Measurements from ENCODE around the gene PRR36.

PRR36 gene

GRCh38 chr19:7916955-7917266 is 42.7 kb upstream of the PRR36 start:
- Histone ChIP-seq H3K4me1 (ENCODE audit: insufficient read depth, low read length) (peaks cover 33% of the 10 kb centered on the region), H3K4me3 (ENCODE audit: low read length) (peak overlapping the region; percentile 10), H3K36me3 (ENCODE audit: insufficient read depth, low read length) (peaks cover 12% of the 10 kb centered on the region), H3K9me3 (ENCODE audit: low read length) (no peaks in the 10 kb centered on the region), H2AFZ (ENCODE audit: low read depth, low read length) (peak overlapping the region; percentile 9), H3K27me3 (ENCODE audit: insufficient read depth, low read length) (peaks cover 24% of the 10 kb centered on the region)

DNA sequence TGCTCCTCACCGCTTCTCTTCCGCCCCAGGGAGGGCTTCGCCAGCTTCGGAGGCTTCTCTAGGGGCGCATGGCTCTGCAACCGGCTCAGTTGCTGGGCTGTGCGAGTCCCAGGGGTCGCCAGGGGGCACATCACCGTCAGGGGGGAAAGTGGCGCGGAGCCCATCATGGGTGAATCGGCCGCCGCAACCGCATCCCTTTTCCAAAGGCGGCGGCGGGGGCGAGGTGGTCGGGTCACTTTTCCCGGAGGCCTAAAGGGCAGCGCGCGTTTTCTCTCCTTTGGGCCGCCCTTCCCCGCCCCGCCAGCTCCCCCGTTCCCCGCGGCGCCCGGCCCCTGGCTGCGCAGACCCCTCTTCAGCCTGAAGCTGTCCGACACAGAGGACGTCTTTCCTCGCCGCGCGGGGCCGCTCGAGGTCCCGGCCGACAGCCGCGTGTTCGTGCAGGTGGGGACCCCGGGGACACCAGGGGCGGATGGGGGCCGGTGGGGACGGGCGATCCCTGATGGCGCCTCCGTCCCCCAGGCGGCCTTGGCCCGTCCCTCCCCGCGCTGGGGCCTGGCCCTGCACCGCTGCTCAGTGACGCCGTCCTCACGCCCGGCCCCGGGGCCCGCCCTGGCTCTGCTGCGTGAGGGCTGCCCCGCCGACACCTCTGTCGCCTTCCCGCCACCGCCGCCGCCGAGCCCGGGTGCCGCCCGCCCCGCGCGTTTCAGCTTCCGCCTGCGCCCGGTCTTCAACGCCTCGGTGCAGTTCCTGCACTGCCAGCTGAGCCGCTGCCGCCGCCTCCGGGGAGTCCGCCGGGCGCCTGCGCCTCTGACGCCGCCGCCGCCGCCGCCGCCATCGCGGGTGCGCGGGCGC is 42.1 kb upstream of the PRR36 start:
- H3K36me3 ChIP-seq (ENCODE audit: insufficient read depth, low read length): peaks cover 14% of the 10 kb centered on the region
- no peak overlapping the region for H2AFZ ChIP-seq (ENCODE audit: low read depth, low read length)
- H3K4me3 ChIP-seq (ENCODE audit: low read length): peak overlapping the region; percentile 31
- peaks cover 27% of the 10 kb centered on the region for H3K4me1 ChIP-seq (ENCODE audit: insufficient read depth, low read length)
- no peaks in the 10 kb centered on the region for H3K9me3 ChIP-seq (ENCODE audit: low read length)
- peaks cover 24% of the 10 kb centered on the region for H3K27me3 ChIP-seq (ENCODE audit: insufficient read depth, low read length)

GRCh38 chr19:7915250-7916102 is 41.3 kb upstream of the PRR36 start:
- no peaks in the 10 kb centered on the region for H3K9me3 ChIP-seq (ENCODE audit: low read length)
- peaks cover 21% of the 10 kb centered on the region for H3K36me3 ChIP-seq (ENCODE audit: insufficient read depth, low read length)
- H2AFZ ChIP-seq (ENCODE audit: low read depth, low read length): no peak overlapping the region
- peak overlapping the region; percentile 31 for H3K4me3 ChIP-seq (ENCODE audit: low read length)
- H3K27me3 ChIP-seq (ENCODE audit: insufficient read depth, low read length): peaks cover 24% of the 10 kb centered on the region
- peaks cover 23% of the 10 kb centered on the region for H3K4me1 ChIP-seq (ENCODE audit: insufficient read depth, low read length)

- Histone ChIP-seq H3K4me3 (ENCODE audit: low read length) (no peak within 1 kb of the TSS), H3K27me3 (ENCODE audit: insufficient read depth, low read length) (peaks cover 24% of the 10 kb centered on the region), H2AFZ (ENCODE audit: low read depth, low read length) (no peak within 1 kb of the TSS), H3K36me3 (ENCODE audit: insufficient read depth, low read length) (peaks cover 27% of the 10 kb centered on the region), H3K4me1 (ENCODE audit: insufficient read depth, low read length) (peaks cover 19% of the 10 kb centered on the region), H3K9me3 (ENCODE audit: low read length) (no peaks in the 10 kb centered on the region)
Observed at GRCh38 chr19:7914598-7915045, 40.4 kb upstream of the PRR36 start, which contains the start of gene TGFBR3L. TSS of gene TGFBR3L (plus strand) at chr19:7914830.

GRCh38 chr19:7914099-7914498 is 39.9 kb upstream of the PRR36 start:
- Histone ChIP-seq H3K27me3 (ENCODE audit: insufficient read depth, low read length) (peaks cover 24% of the 10 kb centered on the region), H3K4me1 (ENCODE audit: insufficient read depth, low read length) (peaks cover 17% of the 10 kb centered on the region)

GRCh38 chr19:7913652-7914051 is 39.5 kb upstream of the PRR36 start:
- H3K36me3 ChIP-seq (ENCODE audit: insufficient read depth, low read length): peaks cover 33% of the 10 kb centered on the region
- no peak overlapping the region for H3K4me3 ChIP-seq (ENCODE audit: low read length)
- peaks cover 17% of the 10 kb centered on the region for H3K4me1 ChIP-seq (ENCODE audit: insufficient read depth, low read length)
- H3K27me3 ChIP-seq (ENCODE audit: insufficient read depth, low read length): peaks cover 24% of the 10 kb centered on the region
- H2AFZ ChIP-seq (ENCODE audit: low read depth, low read length): no peak overlapping the region
- no peaks in the 10 kb centered on the region for H3K9me3 ChIP-seq (ENCODE audit: low read length)

More at GRCh38 chr19:7914099-7914498, 39.9 kb upstream of the PRR36 start:
- Histone ChIP-seq H3K4me3 (ENCODE audit: low read length) (no peak overlapping the region), H2AFZ (ENCODE audit: low read depth, low read length) (no peak overlapping the region), H3K36me3 (ENCODE audit: insufficient read depth, low read length) (peaks cover 32% of the 10 kb centered on the region), H3K9me3 (ENCODE audit: low read length) (no peaks in the 10 kb centered on the region)

DNA sequence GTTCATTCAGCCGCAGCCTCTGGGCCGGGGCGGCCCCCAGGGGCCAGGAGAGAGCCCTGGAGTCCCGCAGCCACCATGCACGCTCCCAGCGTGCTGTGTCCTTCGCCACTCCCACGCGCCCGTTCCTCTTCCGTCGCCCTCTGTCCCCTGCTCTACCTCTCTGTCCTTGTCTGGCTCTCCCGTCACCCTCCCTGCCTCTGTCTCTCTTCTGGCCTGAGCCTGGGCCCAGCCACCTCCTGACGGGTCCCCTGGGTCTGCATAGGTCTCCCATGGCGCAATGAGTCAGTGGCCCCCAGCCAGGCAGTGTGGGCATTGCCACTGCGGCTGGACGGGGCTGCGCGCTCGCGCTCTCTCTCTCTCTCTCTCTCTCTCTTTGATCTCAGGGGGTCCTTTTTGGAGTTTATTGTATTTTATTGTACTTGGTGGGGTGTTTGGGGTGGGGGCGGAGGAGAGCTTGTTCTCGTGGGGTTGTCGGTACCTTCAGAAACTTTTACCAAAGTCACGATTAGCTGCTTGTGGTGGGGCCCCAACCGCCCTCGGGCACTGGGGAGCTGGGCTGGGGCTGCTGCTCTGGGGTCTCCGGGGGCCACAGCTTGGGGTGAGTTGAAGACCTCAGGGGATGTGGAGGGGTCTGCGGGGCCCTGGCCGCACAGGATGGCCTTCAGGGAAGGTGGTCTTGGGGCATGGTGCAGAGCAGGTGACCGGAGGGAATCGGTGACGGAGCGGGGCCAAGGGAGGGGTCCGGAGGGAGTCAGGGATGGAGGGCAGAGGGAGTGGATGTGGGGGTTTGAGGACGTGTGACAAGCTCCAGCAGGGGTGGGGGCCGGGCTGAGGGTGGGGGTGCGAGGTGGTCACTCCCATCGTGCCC is 38.7 kb upstream of the PRR36 start:
- H3K4me1 ChIP-seq (ENCODE audit: insufficient read depth, low read length): peaks cover 17% of the 10 kb centered on the region
- H3K9me3 ChIP-seq (ENCODE audit: low read length): no peaks in the 10 kb centered on the region
- H3K36me3 ChIP-seq (ENCODE audit: insufficient read depth, low read length): peaks cover 33% of the 10 kb centered on the region
- H3K27me3 ChIP-seq (ENCODE audit: insufficient read depth, low read length): peaks cover 24% of the 10 kb centered on the region
- no peak overlapping the region for H3K4me3 ChIP-seq (ENCODE audit: low read length)
- H2AFZ ChIP-seq (ENCODE audit: low read depth, low read length): no peak overlapping the region

DNA sequence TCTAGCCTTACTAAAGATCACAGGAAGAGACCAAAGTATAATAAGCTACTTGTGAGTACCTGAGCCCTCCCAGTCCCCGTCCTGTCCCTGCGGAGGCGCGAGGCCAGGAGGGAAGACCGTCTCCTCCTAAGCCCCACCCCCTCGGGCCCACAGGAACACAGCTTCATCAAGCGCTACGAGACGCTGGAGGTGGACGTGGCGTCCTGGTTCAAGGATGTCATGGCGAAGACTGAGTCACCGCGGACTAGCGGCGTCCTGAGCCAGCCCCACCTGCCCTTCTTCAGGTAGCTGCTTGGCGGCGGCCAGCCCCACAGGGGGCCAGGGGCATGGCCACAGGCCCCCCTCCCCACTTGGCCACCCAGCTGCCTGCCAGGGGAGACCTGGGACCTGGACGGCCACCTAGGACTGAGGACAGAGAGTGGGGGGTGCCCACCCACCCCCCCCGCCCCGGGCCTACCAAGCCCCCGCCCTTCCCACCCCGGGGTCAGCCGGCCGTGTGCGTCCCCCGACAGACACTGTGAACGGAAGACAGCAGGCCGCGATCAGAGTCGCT is 38.0 kb upstream of the PRR36 start:
- Histone ChIP-seq H2AFZ (ENCODE audit: low read depth, low read length) (no peak overlapping the region), H3K27me3 (ENCODE audit: insufficient read depth, low read length) (peaks cover 21% of the 10 kb centered on the region), H3K4me3 (ENCODE audit: low read length) (no peak overlapping the region), H3K4me1 (ENCODE audit: insufficient read depth, low read length) (peaks cover 11% of the 10 kb centered on the region), H3K36me3 (ENCODE audit: insufficient read depth, low read length) (peaks cover 33% of the 10 kb centered on the region), H3K9me3 (ENCODE audit: low read length) (no peaks in the 10 kb centered on the region)

GRCh38 chr19:7911508-7912143 is 37.4 kb upstream of the PRR36 start:
- H2AFZ ChIP-seq (ENCODE audit: low read depth, low read length): no peak overlapping the region
- H3K9me3 ChIP-seq (ENCODE audit: low read length): no peaks in the 10 kb centered on the region
- H3K36me3 ChIP-seq (ENCODE audit: insufficient read depth, low read length): peaks cover 33% of the 10 kb centered on the region
- H3K4me1 ChIP-seq (ENCODE audit: insufficient read depth, low read length): peaks cover 6% of the 10 kb centered on the region
- H3K27me3 ChIP-seq (ENCODE audit: insufficient read depth, low read length): peaks cover 18% of the 10 kb centered on the region
- H3K4me3 ChIP-seq (ENCODE audit: low read length): no peak overlapping the region

DNA sequence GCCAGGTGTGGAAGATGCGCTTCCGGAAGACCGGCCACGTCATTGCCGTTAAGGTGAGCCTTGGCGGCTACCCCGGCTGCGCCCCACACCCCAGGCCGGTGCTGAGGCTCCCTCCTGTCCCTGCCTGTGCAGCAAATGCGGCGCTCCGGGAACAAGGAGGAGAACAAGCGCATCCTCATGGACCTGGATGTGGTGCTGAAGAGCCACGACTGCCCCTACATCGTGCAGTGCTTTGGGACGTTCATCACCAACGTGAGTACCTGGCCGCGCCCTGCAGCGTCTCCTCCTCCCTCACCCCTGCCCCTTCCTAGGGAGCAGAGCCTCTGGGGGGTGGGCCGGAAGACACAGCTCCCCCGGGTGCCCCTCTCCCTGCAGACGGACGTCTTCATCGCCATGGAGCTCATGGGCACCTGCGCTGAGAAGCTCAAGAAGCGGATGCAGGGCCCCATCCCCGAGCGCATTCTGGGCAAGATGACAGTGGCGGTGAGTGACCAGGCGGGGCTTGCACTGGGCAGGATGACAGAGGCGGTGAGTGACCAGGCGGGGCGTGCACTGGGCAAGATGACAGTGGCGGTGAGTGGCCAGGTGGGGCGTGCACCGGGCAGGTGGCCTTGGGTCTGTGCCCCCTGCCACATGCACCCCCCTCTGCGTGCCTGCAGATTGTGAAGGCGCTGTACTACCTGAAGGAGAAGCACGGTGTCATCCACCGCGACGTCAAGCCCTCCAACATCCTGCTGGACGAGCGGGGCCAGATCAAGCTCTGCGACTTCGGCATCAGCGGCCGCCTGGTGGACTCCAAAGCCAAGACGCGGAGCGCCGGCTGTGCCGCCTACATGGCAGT is 36.4 kb upstream of the PRR36 start:
- Histone ChIP-seq H3K4me1 (ENCODE audit: insufficient read depth, low read length) (peaks cover 3% of the 10 kb centered on the region), H3K36me3 (ENCODE audit: insufficient read depth, low read length) (peaks cover 35% of the 10 kb centered on the region), H3K4me3 (ENCODE audit: low read length) (no peak overlapping the region), H3K9me3 (ENCODE audit: low read length) (no peaks in the 10 kb centered on the region), H3K27me3 (ENCODE audit: insufficient read depth, low read length) (peaks cover 9% of the 10 kb centered on the region), H2AFZ (ENCODE audit: low read depth, low read length) (no peak overlapping the region)

DNA sequence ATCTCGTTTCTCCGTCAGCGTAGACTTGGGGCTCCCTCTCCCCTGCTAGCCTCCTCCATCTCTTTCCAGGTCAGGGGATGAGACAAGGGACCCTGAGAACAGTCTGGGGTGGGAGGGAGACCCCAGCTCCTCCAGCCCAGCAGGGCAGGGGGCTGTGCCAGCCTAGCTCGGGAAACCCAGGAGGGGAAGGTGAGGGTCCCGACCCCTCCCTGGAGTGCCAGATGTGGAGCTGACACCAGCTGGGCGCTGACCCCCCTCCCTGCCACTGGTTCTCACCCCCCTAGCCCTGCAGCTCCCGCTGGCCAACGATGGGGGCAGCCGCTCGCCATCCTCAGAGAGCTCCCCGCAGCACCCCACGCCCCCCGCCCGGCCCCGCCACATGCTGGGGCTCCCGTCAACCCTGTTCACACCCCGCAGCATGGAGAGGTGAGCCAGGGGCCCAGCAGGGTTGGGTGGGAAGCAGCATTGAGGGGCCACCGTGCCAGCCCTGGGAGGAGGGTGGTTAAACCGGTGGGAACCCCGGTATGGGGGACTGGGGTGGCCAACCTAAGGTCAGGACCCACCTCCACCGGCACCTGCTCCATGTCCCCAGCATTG is 35.4 kb upstream of the PRR36 start:
- peaks cover 35% of the 10 kb centered on the region for H3K36me3 ChIP-seq (ENCODE audit: insufficient read depth, low read length)

More for the DNA sequence above, 35.4 kb upstream of the PRR36 start:
- Histone ChIP-seq H3K9me3 (ENCODE audit: low read length) (no peaks in the 10 kb centered on the region), H2AFZ (ENCODE audit: low read depth, low read length) (no peak overlapping the region), H3K4me1 (ENCODE audit: insufficient read depth, low read length) (peaks cover 12% of the 10 kb centered on the region), H3K27me3 (ENCODE audit: insufficient read depth, low read length) (peaks cover 2% of the 10 kb centered on the region), H3K4me3 (ENCODE audit: low read length) (no peak overlapping the region)

All from neuron (in vitro differentiated cells).